SU-DHL-6 (cell line): ENCODE measurements around the gene MORN5.

Experiments
- EZH2phosphoT487 ChIP-seq: fragments of 200-600 bp; sonication (generic), shearing (Covaris generic); conservative IDR thresholded peaks from 2 replicates; pipeline ENCODE4 v1.6.1; 2018; ENCODE audit warnings: mild to moderate bottlenecking, antibody characterized with exemption, low read length, moderate library complexity, mixed read lengths
- TF ChIP-seq, protein P1 (sequence below): fragments of 200-600 bp; sonication (generic); IDR thresholded peaks from one replicate; pipeline ENCODE4 v1.5.1; 2017; ENCODE audit warnings: antibody characterized with exemption, mild to moderate bottlenecking, low read length, moderate library complexity; ENCODE audit not compliant: insufficient read depth, poor library complexity, severe bottlenecking

DNA sequence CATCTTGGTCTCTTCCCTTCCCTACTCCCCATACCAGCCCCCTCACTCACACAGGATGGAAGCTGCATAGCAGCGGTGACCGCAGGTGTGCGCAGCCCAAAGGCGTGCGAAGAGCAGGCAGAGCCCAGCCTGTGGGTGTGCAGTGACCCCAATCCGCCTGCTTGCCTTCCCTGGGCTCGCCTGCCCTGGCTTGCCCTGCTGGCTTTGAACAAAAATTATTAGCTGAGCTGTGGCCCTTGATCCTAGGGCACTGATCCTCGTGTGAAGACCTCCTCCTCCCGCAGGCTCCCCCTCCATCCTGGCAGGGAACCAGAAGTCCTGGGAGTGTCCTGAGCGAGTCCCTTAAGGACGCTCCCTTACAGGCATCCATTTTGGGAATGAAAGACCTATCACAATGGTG lies 31.9 kb downstream of the MORN5 start:
- no peak for TF ChIP-seq EZH2phosphoT487
- TF ChIP-seq, protein P1, sequence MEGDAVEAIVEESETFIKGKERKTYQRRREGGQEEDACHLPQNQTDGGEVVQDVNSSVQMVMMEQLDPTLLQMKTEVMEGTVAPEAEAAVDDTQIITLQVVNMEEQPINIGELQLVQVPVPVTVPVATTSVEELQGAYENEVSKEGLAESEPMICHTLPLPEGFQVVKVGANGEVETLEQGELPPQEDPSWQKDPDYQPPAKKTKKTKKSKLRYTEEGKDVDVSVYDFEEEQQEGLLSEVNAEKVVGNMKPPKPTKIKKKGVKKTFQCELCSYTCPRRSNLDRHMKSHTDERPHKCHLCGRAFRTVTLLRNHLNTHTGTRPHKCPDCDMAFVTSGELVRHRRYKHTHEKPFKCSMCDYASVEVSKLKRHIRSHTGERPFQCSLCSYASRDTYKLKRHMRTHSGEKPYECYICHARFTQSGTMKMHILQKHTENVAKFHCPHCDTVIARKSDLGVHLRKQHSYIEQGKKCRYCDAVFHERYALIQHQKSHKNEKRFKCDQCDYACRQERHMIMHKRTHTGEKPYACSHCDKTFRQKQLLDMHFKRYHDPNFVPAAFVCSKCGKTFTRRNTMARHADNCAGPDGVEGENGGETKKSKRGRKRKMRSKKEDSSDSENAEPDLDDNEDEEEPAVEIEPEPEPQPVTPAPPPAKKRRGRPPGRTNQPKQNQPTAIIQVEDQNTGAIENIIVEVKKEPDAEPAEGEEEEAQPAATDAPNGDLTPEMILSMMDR = no peak
